H1 (cell line): Measurements from ENCODE around the gene CPD. TPM values are rescaled to one million over a fixed set of nuclear protein-coding genes. Genes with fewer than 3 reads are reported as not detected.

Experiments used
- CTCF ChIA-PET: fragments of 300-600 bp; sonication (Branson Sonifier 250); formaldehyde crosslinking; loops from one replicate; lab custom pipeline; 2021; ENCODE audit not compliant: partially characterized antibody; lab: Charles Lee
- POLR2A ChIA-PET: fragments of 300-600 bp; sonication (Branson Sonifier 250); formaldehyde crosslinking; loops from one replicate; lab custom pipeline; 2021; ENCODE audit warnings: inconsistent platforms; ENCODE audit not compliant: partially characterized antibody; lab: Charles Lee
- DNase-seq, 2 experiments: peaks; one replicate each; pipeline versions ENCODE4 v3.0.0 to v3.0.0-alpha.2; 2010 to 2022; ENCODE audit warnings: low spot score in 2 of 2, low read depth in 1 of 2, mixed read lengths in 1 of 2
- FAIRE-seq: peaks from 2 replicates; lab custom pipeline; 2011; peaks lifted over from hg19 to GRCh38; lab: Jason Lieb, UNC
- H2AFZ ChIP-seq: 2 replicates; pipeline ENCODE4 v1.8.1; 2012; ENCODE audit warnings: low read length, inconsistent platforms
- H2AK5ac ChIP-seq: 2 replicates; pipeline ENCODE4 v1.6.1; 2013; ENCODE audit warnings: low read depth, low read length
- H2BK120ac ChIP-seq: replicated peaks from 2 replicates; pipeline ENCODE3; 2013; ENCODE audit warnings: low read depth, low read length, inconsistent platforms
- H2BK12ac ChIP-seq: 2 replicates; pipeline ENCODE4 v1.6.1; 2013; ENCODE audit warnings: low read depth, low read length
- H2BK15ac ChIP-seq: 2 replicates; pipeline ENCODE4 v1.6.1; 2013; ENCODE audit warnings: low read length
- H2BK20ac ChIP-seq: 2 replicates; pipeline ENCODE4 v1.6.1; 2013; ENCODE audit warnings: low read length
- H2BK5ac ChIP-seq: 2 replicates; pipeline ENCODE4 v1.6.1; 2013; ENCODE audit warnings: low read depth, low read length
- H3K14ac ChIP-seq: 2 replicates; pipeline ENCODE4 v1.6.1; 2013; ENCODE audit warnings: inconsistent platforms; ENCODE audit not compliant: insufficient read length
- H3K18ac ChIP-seq: 2 replicates; pipeline ENCODE4 v1.6.1; 2013; ENCODE audit warnings: low read length; ENCODE audit errors: extremely low read depth
- H3K23ac ChIP-seq: 2 replicates; pipeline ENCODE4 v1.6.1; 2013; ENCODE audit warnings: inconsistent platforms; ENCODE audit not compliant: insufficient read length
- H3K23me2 ChIP-seq: 2 replicates; pipeline ENCODE4 v1.6.1; 2013; ENCODE audit warnings: low read depth, low read length
- H3K27ac ChIP-seq: 2 replicates; pipeline ENCODE4 v1.6.1; 2011; ENCODE audit warnings: low read depth, low read length, inconsistent platforms
- H3K27me3 ChIP-seq, 4 experiments: replicated peaks in 1 of 4; 1 replicate in 1 of 4; 2 replicates in 3 of 4; pipeline versions ENCODE4 v1.6.1 to v1.8.1; 2011 to 2013; ENCODE audit warnings: low read length in 3 of 4, mild to moderate bottlenecking in 3 of 4, inconsistent platforms in 2 of 4, mixed read lengths in 2 of 4, moderate library complexity in 1 of 4; ENCODE audit not compliant: control insufficient read depth in 3 of 4, insufficient read depth in 3 of 4; ENCODE audit errors: extremely low read depth in 1 of 4
- H3K36me3 ChIP-seq, 4 experiments: 2 replicates each; pipeline versions ENCODE4 v1.6.1 to v1.8.1; 2011 to 2013; ENCODE audit warnings: mild to moderate bottlenecking in 4 of 4, low read length in 3 of 4, moderate library complexity in 2 of 4, control low read depth in 1 of 4, inconsistent platforms in 1 of 4; ENCODE audit not compliant: insufficient read depth in 4 of 4, control insufficient read depth in 2 of 4
- H3K4ac ChIP-seq: replicated peaks from 2 replicates; pipeline ENCODE3; 2013; ENCODE audit warnings: low read length, low read depth, mixed read lengths, inconsistent platforms; ENCODE audit not compliant: insufficient read length
- H3K4me1 ChIP-seq, 4 experiments: replicated peaks in 1 of 4; 1 replicate in 1 of 4; 2 replicates in 3 of 4; pipeline versions ENCODE4 v1.6.1 to v1.8.1; 2011 to 2013; ENCODE audit warnings: low read length in 3 of 4, inconsistent platforms in 2 of 4, mixed read lengths in 1 of 4; ENCODE audit not compliant: insufficient read depth in 4 of 4, control insufficient read depth in 3 of 4
- H3K4me2 ChIP-seq, 2 experiments: 2 replicates each; pipeline versions ENCODE4 v1.6.1 to v1.8.1; 2011 to 2013; ENCODE audit warnings: low read depth in 2 of 2, low read length in 2 of 2, control low read depth in 1 of 2, inconsistent platforms in 1 of 2, mild to moderate bottlenecking in 1 of 2; ENCODE audit not compliant: insufficient read depth in 1 of 2
- H3K4me3 ChIP-seq, 4 experiments: fragments of 200-600, 300-600 bp in 1 of 4; sonication (generic), shearing (Covaris generic), sonication (Bioruptor Twin) in 1 of 4; 2 replicates each; pipeline versions ENCODE4 v1.5.1 to v1.8.1; 2011 to 2016; ENCODE audit warnings: low read length in 4 of 4, low read depth in 3 of 4, control low read depth in 2 of 4, inconsistent platforms in 2 of 4, mild to moderate bottlenecking in 2 of 4, mixed read lengths in 1 of 4, moderate library complexity in 1 of 4; ENCODE audit not compliant: insufficient read depth in 2 of 4; ENCODE audit errors: extremely low read depth in 1 of 4
- H3K56ac ChIP-seq: replicated peaks from 2 replicates; pipeline ENCODE3; 2013; ENCODE audit warnings: low read depth, mild to moderate bottlenecking, mixed read lengths, low read length, inconsistent platforms; ENCODE audit not compliant: insufficient read length
- H3K79me1 ChIP-seq: 2 replicates; pipeline ENCODE4 v1.6.1; 2013; ENCODE audit warnings: low read depth, low read length, control low read depth
- H3K79me2 ChIP-seq, 2 experiments: 2 replicates each; pipeline versions ENCODE4 v1.6.1 to v1.8.1; 2012 to 2013; ENCODE audit warnings: low read length in 2 of 2, mild to moderate bottlenecking in 2 of 2, inconsistent platforms in 1 of 2; ENCODE audit not compliant: insufficient read depth in 2 of 2, control insufficient read depth in 1 of 2
- H3K9ac ChIP-seq, 4 experiments: replicated peaks in 1 of 4; 1 replicate in 1 of 4; 2 replicates in 3 of 4; pipeline versions ENCODE4 v1.6.1 to v1.8.1; 2011 to 2013; ENCODE audit warnings: low read depth in 3 of 4, low read length in 3 of 4, control low read depth in 2 of 4, mild to moderate bottlenecking in 2 of 4, moderate library complexity in 2 of 4, inconsistent platforms in 1 of 4; ENCODE audit errors: extremely low read depth in 1 of 4
- H3K9me3 ChIP-seq, 2 experiments: 2 replicates each; pipeline versions ENCODE4 v1.6.1 to v1.8.1; 2012 to 2013; ENCODE audit warnings: mild to moderate bottlenecking in 2 of 2, moderate library complexity in 2 of 2, control low read depth in 1 of 2, inconsistent platforms in 1 of 2, low read depth in 1 of 2, low read length in 1 of 2, mixed read lengths in 1 of 2; ENCODE audit not compliant: insufficient read depth in 2 of 2
- H4K20me1 ChIP-seq, 2 experiments: replicated peaks in 1 of 2; 2 replicates each; pipeline versions ENCODE3 to v1.8.1; 2011 to 2013; ENCODE audit warnings: inconsistent platforms in 2 of 2, low read length in 2 of 2, mild to moderate bottlenecking in 1 of 2; ENCODE audit not compliant: insufficient read depth in 2 of 2, control insufficient read depth in 1 of 2
- H4K5ac ChIP-seq: 2 replicates; pipeline ENCODE4 v1.6.1; 2013; ENCODE audit warnings: low read length, low read depth, mixed read lengths, inconsistent platforms; ENCODE audit not compliant: insufficient read length
- H4K8ac ChIP-seq: 2 replicates; pipeline ENCODE4 v1.8.0; 2013; ENCODE audit warnings: mild to moderate bottlenecking, moderate library complexity, low read length, inconsistent platforms; ENCODE audit not compliant: insufficient read depth; ENCODE audit errors: extremely low read depth
- H4K91ac ChIP-seq: replicated peaks from 2 replicates; pipeline ENCODE3; 2013; ENCODE audit warnings: low read length, mixed read lengths, inconsistent platforms; ENCODE audit not compliant: insufficient read length
- CBX5 ChIP-seq: fragments of 300-800, 300-1000 bp; sonication (generic); IDR thresholded peaks from 2 replicates; pipeline ENCODE4 v1.7.1; 2016; ENCODE audit warnings: antibody characterized with exemption, low read length, low read depth
- SUZ12 ChIP-seq: fragments of 200-600 bp; sonication (generic); IDR thresholded peaks from 2 replicates; pipeline ENCODE4 v1.6.1; 2012; ENCODE audit warnings: mild to moderate bottlenecking, inconsistent platforms, low read length, moderate library complexity, mixed read lengths
- TBP ChIP-seq: IDR thresholded peaks from 2 replicates; pipeline ENCODE4 v1.6.1; 2011; ENCODE audit warnings: low read depth, low read length, improper control_type of control experiment
- whole genome bisulfite sequencing, 2 experiments: shearing (Covaris generic) in 1 of 2; methylation state at CpG; one replicate each; pipeline versions ENCODE4 v1.1.6 to v1.1.7; 2013 to 2015; ENCODE audit warnings: low lambda C conversion rate in 2 of 2, mixed read lengths in 2 of 2, inconsistent platforms in 1 of 2, low coverage in 1 of 2, missing lambda C conversion rate in 1 of 2; ENCODE audit not compliant: insufficient replicate concordance in 2 of 2, insufficient coverage in 1 of 2, insufficient read length in 1 of 2; ENCODE audit errors: extremely low coverage in 1 of 2, missing lambda C conversion rate in 1 of 2; 5-methylcytosine and 5-hydroxymethylcytosine counted together
- polyA plus RNA-seq, 7 experiments: library from polyadenylated mRNA; depleted of rRNA in 3 of 7; stranded (reverse) in 5 of 7; unstranded in 2 of 7; fragments of >200 nt in 5 of 7; fragments of 200-250 nt in 2 of 7; gene quantifications; 1 replicate in 5 of 7; 2 replicates in 1 of 7; 4 replicates in 1 of 7; pipeline versions ENCODE4 v1.2.1 to v1.2.3, GENCODE V29; 2011 to 2013; ENCODE audit warnings: missing spikeins in 2 of 7, mixed read lengths in 2 of 7
- total RNA-seq: library from RNA; stranded (reverse); fragmentation: NEBNext Ultra II Directional; extraction: Animal tissue kit (Norgen Biotek cat#: 25700); gene quantifications from 2 replicates; pipeline ENCODE4 v1.2.1, GENCODE V29; 2021

The CPD gene
- total and polyA plus RNA-seq, 2 of the 8 experiments (the other 6 are each of a cell fraction or from before 2014, with no cell fraction given), result 8.6 to 46.2 TPM

- H3K23me2 ChIP-seq, result no peaks in the 10 kb centered on the region
- H3K27ac ChIP-seq, result no peak overlapping the region
- H3K23ac ChIP-seq, result no peak overlapping the region
- H2BK12ac ChIP-seq, result no peak overlapping the region
- H3K79me1 ChIP-seq, result no peaks in the 10 kb centered on the region
- no peak overlapping the region for H3K4ac ChIP-seq
- no peak overlapping the region for H3K9ac ChIP-seq
- H2AFZ ChIP-seq, result no peak overlapping the region
- no peaks in the 10 kb centered on the region for H3K4me1 ChIP-seq
- no peak overlapping the region for H2BK15ac ChIP-seq
- no peak overlapping the region for H3K4me2 ChIP-seq
- H3K14ac ChIP-seq, result no peak overlapping the region
- no peaks in the 10 kb centered on the region for H3K79me2 ChIP-seq
- no peak for TF ChIP-seq SUZ12
- TF ChIP-seq CBX5, result no peak
- no peak for TF ChIP-seq TBP
- no peak overlapping the region for H4K91ac ChIP-seq
- H4K20me1 ChIP-seq, result no peaks in the 10 kb centered on the region
- H2AK5ac ChIP-seq, result no peak overlapping the region
- H3K56ac ChIP-seq, result no peak overlapping the region
- no peak overlapping the region for H4K8ac ChIP-seq
- no peaks in the 10 kb centered on the region for H3K27me3 ChIP-seq
- H2BK20ac ChIP-seq, result no peak overlapping the region
- no peak overlapping the region for H4K5ac ChIP-seq
- WGBS, 2 experiments, result 90% methylated on average over 2 of the region's 2 CpGs; no CpG with 5 or more reads in 1 of the 2 experiments
- no peak overlapping the region for H2BK5ac ChIP-seq
- FAIRE-seq (no peak), DNase-seq (no peak)
- H3K9me3 ChIP-seq, result no peaks in the 10 kb centered on the region
- no peak overlapping the region for H3K18ac ChIP-seq
- no peaks in the 10 kb centered on the region for H3K36me3 ChIP-seq
- ChIA-PET POLR2A (no interaction called here), CTCF (interaction anchor here (0.5 to 1.1 kb wide), 3 partner anchors 11 to 50 kb away, joined by 3 to 6 read pairs (median 3); no protein-coding TSS in a partner anchor)
- no peak overlapping the region for H2BK120ac ChIP-seq
- H3K4me3 ChIP-seq, result no peak overlapping the region
Observed at GRCh38 chr17:30351735-30352134, 27.0 kb upstream of the CPD start.
